HepG2 (cell line): ENCODE results near the gene OGG1. TPM values are rescaled to one million over a fixed set of nuclear protein-coding genes. Genes with fewer than 3 reads are reported as not detected.

Source experiments
- ATM ChIP-seq: fragments of 450-650 bp; IDR thresholded peaks from 2 replicates; pipeline ENCODE4 v1.7.1; 2017; ENCODE audit warnings: mild to moderate bottlenecking, borderline replicate concordance
- BORCS8-MEF2B ChIP-seq: sonication (generic); formaldehyde crosslinking; IDR thresholded peaks from 2 replicates; pipeline ENCODE4 v1.8.0; 2022; ENCODE audit warnings: mild to moderate bottlenecking, missing genetic modification reagents
- GATAD1 ChIP-seq: IDR thresholded peaks from 2 replicates; pipeline ENCODE4 v1.6.1; 2016; ENCODE audit warnings: missing genetic modification reagents, missing compliant biosample characterization
- MEIS1 ChIP-seq: sonication (generic); formaldehyde crosslinking; IDR thresholded peaks from 2 replicates; pipeline ENCODE4 v1.9.0; 2021; ENCODE audit warnings: mild to moderate bottlenecking, missing genetic modification reagents, moderate library complexity, borderline replicate concordance
- RBAK ChIP-seq: sonication (generic); formaldehyde crosslinking; IDR thresholded peaks from 2 replicates; pipeline ENCODE4 v1.5.1; 2020; ENCODE audit warnings: mild to moderate bottlenecking, missing genetic modification reagents
- RORA ChIP-seq: sonication (generic); formaldehyde crosslinking; IDR thresholded peaks from 2 replicates; pipeline ENCODE4 v1.5.0; 2020; ENCODE audit warnings: mild to moderate bottlenecking, missing genetic modification reagents, moderate library complexity
- SIN3A ChIP-seq: IDR thresholded peaks from 2 replicates; pipeline ENCODE4 v1.6.1; 2011; ENCODE audit warnings: low read depth, mild to moderate bottlenecking, control low read depth, low read length, borderline replicate concordance
- TARDBP ChIP-seq: sonication (generic); formaldehyde crosslinking; IDR thresholded peaks from 2 replicates; pipeline ENCODE4 v1.8.0; 2022; ENCODE audit warnings: mild to moderate bottlenecking, missing genetic modification reagents
- ZMYM4 ChIP-seq: sonication (generic); formaldehyde crosslinking; IDR thresholded peaks from 2 replicates; pipeline ENCODE4 v1.8.1; 2023; ENCODE audit warnings: mild to moderate bottlenecking, missing genetic modification reagents
- ZNF761 ChIP-seq: sonication (generic); formaldehyde crosslinking; conservative IDR thresholded peaks from 2 replicates; pipeline ENCODE4 v1.4.0; 2020; ENCODE audit warnings: mild to moderate bottlenecking, missing genetic modification reagents
- polyA plus RNA-seq, 8 experiments: library from polyadenylated mRNA; depleted of rRNA in 3 of 8; stranded (reverse) in 7 of 8; unstranded in 1 of 8; fragments of >200 nt; fragmentation: Illumina TruSeq in 4 of 8; extraction: Trizol in 4 of 8; gene quantifications; 2 replicates each; pipeline versions ENCODE4 v1.2.1 to v1.2.3, GENCODE V29; 2011 to 2016; ENCODE audit warnings: low read depth in 4 of 8, missing spikeins in 1 of 8, mixed read lengths in 1 of 8; ENCODE audit not compliant: insufficient read depth in 1 of 8
- total RNA-seq, 5 experiments: library from RNA; depleted of rRNA; stranded (reverse); fragments of >200 nt; fragmentation: Illumina TruSeq; extraction: Trizol; gene quantifications; 2 replicates each; pipeline ENCODE4 v1.2.3, GENCODE V29; 2016; ENCODE audit warnings: low read depth in 1 of 5
- TF ChIP-seq, protein P1 (sequence below): sonication (generic); formaldehyde crosslinking; IDR thresholded peaks from one replicate; pipeline ENCODE4 v1.5.1; 2020; ENCODE audit warnings: mild to moderate bottlenecking, missing genetic modification reagents; ENCODE audit errors: not compliant biosample characterization
- TF ChIP-seq, protein P2 (sequence below): sonication (generic); formaldehyde crosslinking; conservative IDR thresholded peaks from 2 replicates; pipeline ENCODE4 v1.4.0; 2020; ENCODE audit warnings: missing genetic modification reagents
- TF ChIP-seq, protein P3 (sequence below): sonication (generic); formaldehyde crosslinking; IDR thresholded peaks from 2 replicates; pipeline ENCODE4 v1.4.0; 2020; ENCODE audit warnings: low read depth, mild to moderate bottlenecking, missing genetic modification reagents
- TF ChIP-seq, protein P4 (sequence below): sonication (generic); formaldehyde crosslinking; IDR thresholded peaks from 2 replicates; pipeline ENCODE4 v1.5.1; 2020; ENCODE audit warnings: mild to moderate bottlenecking, moderate library complexity, missing genetic modification reagents

Gene OGG1
- total and polyA plus RNA-seq, 2 of the 13 experiments (the other 11 are each of a cell fraction or from before 2014, with no cell fraction given): 28.7 to 33.2 TPM

DNA sequence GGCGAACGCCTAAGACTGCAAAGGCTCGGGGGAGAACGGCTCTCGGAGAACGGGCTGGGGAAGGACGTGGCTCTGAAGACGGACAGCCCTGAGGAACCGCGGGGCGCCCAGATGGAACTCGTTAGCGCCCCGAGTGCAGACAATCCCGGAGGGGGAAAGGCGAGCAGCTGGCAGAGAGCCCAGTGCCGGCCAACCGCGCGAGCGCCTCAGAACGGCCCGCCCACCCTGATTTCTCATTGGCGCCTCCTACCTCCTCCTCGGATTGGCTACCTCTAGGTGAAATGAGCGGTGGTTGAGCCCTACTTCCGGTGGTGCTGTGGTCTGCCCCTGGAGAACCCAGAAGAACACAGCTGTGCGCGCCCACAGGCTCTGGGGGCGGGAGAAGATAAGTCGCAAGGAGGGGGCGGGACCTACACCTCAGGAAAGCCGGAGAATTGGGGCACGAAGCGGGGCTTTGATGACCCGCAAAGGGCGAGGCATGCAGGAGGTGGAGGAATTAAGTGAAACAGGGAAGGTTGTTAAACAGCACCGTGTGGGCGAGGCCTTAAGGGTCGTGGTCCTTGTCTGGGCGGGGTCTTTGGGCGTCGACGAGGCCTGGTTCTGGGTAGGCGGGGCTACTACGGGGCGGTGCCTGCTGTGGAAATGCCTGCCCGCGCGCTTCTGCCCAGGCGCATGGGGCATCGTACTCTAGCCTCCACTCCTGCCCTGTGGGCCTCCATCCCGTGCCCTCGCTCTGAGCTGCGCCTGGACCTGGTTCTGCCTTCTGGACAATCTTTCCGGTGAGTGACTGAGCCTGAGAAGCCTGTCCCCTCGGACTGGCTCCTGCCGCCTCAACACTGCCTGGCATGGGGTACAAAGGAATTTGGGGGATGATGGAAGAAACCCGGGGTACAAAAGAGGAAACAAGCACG is at the start of gene OGG1 (continued):
- TF ChIP-seq, protein P1, sequence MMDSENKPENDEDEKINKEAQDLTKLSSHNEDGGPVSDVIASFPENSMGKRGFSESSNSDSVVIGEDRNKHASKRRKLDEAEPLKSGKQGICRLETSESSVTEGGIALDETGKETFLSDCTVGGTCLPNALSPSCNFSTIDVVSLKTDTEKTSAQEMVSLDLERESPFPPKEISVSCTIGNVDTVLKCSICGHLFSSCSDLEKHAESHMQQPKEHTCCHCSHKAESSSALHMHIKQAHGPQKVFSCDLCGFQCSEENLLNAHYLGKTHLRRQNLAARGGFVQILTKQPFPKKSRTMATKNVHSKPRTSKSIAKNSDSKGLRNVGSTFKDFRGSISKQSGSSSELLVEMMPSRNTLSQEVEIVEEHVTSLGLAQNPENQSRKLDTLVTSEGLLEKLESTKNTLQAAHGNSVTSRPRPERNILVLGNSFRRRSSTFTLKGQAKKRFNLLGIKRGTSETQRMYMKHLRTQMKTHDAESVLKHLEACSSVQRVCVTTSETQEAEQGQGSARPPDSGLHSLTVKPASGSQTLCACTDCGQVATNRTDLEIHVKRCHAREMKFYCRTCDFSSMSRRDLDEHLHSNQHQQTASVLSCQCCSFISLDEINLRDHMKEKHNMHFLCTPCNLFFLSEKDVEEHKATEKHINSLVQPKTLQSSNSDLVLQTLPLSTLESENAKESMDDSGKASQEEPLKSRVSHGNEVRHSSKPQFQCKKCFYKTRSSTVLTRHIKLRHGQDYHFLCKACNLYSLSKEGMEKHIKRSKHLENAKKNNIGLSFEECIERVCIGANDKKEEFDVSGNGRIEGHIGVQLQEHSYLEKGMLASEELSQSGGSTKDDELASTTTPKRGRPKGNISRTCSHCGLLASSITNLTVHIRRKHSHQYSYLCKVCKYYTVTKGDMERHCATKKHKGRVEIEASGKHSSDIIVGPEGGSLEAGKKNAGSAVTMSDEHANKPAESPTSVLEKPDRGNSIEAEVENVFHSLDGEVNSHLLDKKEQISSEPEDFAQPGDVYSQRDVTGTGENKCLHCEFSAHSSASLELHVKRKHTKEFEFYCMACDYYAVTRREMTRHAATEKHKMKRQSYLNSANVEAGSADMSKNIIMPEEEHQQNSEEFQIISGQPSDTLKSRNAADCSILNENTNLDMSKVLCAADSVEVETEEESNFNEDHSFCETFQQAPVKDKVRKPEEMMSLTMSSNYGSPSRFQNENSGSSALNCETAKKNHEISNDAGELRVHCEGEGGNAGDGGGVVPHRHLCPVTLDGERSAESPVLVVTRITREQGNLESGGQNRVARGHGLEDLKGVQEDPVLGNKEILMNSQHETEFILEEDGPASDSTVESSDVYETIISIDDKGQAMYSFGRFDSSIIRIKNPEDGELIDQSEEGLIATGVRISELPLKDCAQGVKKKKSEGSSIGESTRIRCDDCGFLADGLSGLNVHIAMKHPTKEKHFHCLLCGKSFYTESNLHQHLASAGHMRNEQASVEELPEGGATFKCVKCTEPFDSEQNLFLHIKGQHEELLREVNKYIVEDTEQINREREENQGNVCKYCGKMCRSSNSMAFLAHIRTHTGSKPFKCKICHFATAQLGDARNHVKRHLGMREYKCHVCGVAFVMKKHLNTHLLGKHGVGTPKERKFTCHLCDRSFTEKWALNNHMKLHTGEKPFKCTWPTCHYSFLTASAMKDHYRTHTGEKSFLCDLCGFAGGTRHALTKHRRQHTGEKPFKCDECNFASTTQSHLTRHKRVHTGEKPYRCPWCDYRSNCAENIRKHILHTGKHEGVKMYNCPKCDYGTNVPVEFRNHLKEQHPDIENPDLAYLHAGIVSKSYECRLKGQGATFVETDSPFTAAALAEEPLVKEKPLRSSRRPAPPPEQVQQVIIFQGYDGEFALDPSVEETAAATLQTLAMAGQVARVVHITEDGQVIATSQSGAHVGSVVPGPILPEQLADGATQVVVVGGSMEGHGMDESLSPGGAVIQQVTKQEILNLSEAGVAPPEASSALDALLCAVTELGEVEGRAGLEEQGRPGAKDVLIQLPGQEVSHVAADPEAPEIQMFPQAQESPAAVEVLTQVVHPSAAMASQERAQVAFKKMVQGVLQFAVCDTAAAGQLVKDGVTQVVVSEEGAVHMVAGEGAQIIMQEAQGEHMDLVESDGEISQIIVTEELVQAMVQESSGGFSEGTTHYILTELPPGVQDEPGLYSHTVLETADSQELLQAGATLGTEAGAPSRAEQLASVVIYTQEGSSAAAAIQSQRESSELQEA (CRISPR knock-in tag): no peak
- TF ChIP-seq RBAK (CRISPR knock-in tag) (peak; percentile 51; the same call in 1 of the 2 replicates), ATM (no peak), RORA (no peak), ZMYM4 (CRISPR knock-in tag) (peak; percentile 49), BORCS8-MEF2B (CRISPR knock-in tag) (peak; percentile 65; the same call in 1 of the 2 replicates), TARDBP (CRISPR knock-in tag) (peak; percentile 67; the same call in 1 of the 2 replicates), GATAD1 (CRISPR knock-in tag) (peak; percentile 84), MEIS1 (CRISPR knock-in tag) (peak; percentile 35; the same call in 1 of the 2 replicates), ZNF761 (peak; percentile 83), SIN3A (peak; percentile 88; the same call in 1 of the 2 replicates)
- TF ChIP-seq, protein P2, sequence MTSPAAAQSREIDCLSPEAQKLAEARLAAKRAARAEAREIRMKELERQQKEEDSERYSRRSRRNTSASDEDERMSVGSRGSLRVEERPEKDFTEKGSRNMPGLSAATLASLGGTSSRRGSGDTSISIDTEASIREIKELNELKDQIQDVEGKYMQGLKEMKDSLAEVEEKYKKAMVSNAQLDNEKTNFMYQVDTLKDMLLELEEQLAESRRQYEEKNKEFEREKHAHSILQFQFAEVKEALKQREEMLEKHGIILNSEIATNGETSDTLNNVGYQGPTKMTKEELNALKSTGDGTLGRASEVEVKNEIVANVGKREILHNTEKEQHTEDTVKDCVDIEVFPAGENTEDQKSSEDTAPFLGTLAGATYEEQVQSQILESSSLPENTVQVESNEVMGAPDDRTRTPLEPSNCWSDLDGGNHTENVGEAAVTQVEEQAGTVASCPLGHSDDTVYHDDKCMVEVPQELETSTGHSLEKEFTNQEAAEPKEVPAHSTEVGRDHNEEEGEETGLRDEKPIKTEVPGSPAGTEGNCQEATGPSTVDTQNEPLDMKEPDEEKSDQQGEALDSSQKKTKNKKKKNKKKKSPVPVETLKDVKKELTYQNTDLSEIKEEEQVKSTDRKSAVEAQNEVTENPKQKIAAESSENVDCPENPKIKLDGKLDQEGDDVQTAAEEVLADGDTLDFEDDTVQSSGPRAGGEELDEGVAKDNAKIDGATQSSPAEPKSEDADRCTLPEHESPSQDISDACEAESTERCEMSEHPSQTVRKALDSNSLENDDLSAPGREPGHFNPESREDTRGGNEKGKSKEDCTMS: no peak
- TF ChIP-seq, protein P3, sequence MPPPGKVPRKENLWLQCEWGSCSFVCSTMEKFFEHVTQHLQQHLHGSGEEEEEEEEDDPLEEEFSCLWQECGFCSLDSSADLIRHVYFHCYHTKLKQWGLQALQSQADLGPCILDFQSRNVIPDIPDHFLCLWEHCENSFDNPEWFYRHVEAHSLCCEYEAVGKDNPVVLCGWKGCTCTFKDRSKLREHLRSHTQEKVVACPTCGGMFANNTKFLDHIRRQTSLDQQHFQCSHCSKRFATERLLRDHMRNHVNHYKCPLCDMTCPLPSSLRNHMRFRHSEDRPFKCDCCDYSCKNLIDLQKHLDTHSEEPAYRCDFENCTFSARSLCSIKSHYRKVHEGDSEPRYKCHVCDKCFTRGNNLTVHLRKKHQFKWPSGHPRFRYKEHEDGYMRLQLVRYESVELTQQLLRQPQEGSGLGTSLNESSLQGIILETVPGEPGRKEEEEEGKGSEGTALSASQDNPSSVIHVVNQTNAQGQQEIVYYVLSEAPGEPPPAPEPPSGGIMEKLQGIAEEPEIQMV (CRISPR knock-in tag): peak; percentile 31; the same call in 1 of the 2 replicates
- TF ChIP-seq, protein P4, sequence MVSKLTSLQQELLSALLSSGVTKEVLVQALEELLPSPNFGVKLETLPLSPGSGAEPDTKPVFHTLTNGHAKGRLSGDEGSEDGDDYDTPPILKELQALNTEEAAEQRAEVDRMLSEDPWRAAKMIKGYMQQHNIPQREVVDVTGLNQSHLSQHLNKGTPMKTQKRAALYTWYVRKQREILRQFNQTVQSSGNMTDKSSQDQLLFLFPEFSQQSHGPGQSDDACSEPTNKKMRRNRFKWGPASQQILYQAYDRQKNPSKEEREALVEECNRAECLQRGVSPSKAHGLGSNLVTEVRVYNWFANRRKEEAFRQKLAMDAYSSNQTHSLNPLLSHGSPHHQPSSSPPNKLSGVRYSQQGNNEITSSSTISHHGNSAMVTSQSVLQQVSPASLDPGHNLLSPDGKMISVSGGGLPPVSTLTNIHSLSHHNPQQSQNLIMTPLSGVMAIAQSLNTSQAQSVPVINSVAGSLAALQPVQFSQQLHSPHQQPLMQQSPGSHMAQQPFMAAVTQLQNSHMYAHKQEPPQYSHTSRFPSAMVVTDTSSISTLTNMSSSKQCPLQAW (CRISPR knock-in tag): peak; percentile 65
